GM12878 (cell line): ENCODE data around the gene CLASRP. TPM values are rescaled to one million over a fixed set of nuclear protein-coding genes. Genes with fewer than 3 reads are reported as not detected.
A peak's percentile ranks its signal among the peaks of the same experiment; 100 is the strongest.

Experiments
- ATAC-seq: fragments of 200-7000 bp; cut with Tn5 transposase; 3 replicates; pipeline ENCODE4 v1.9.1; 2020; ENCODE audit warnings: mild to moderate bottlenecking, moderate library complexity
- BruUV-seq: library from RNA; stranded (reverse); fragments of 400-500 nt; replicated peaks from 2 replicates; lab custom pipeline; 2021; lab: Mats Ljungman, UMichigan
- CTCF ChIA-PET: fragments of 300-600 bp; sonication (Branson Sonifier 250); formaldehyde crosslinking; extraction: SDS; loops from one replicate; lab custom pipeline; 2021; ENCODE audit warnings: inconsistent platforms; lab: Yijun Ruan, JAX
- POLR2A ChIA-PET: fragments of 350-600 bp; formaldehyde crosslinking; extraction: SDS; loops from one replicate; lab custom pipeline; 2021; ENCODE audit warnings: inconsistent platforms; lab: Charles Lee
- RAD21 ChIA-PET: fragments of 300-600 bp; sonication (Branson Sonifier 250); formaldehyde crosslinking; loops from one replicate; lab custom pipeline; 2023; ENCODE audit warnings: antibody characterized with exemption; ENCODE audit not compliant: unreplicated experiment; lab: Charles Lee
- SMC1A ChIA-PET: fragments of 300-600 bp; sonication (Branson Sonifier 250); formaldehyde crosslinking; loops from one replicate; lab custom pipeline; 2023; ENCODE audit not compliant: unreplicated experiment, uncharacterized antibody; lab: Charles Lee
- DNase-seq: peaks from one replicate; pipeline ENCODE4 v3.0.0-alpha.2; 2011; ENCODE audit warnings: low read depth, low spot score
- FAIRE-seq: peaks from 3 replicates; lab custom pipeline; 2011; peaks lifted over from hg19 to GRCh38; lab: Jason Lieb, UNC
- H2AFZ ChIP-seq: 2 replicates; pipeline ENCODE4 v1.6.0; 2011; ENCODE audit warnings: low read depth, low read length, control low read depth; ENCODE audit not compliant: control insufficient read depth
- H3K27ac ChIP-seq: 2 replicates; pipeline ENCODE4 v1.5.1; 2011; ENCODE audit warnings: control low read depth; ENCODE audit not compliant: control insufficient read depth, insufficient read depth
- H3K27me3 ChIP-seq, 2 experiments: replicated peaks in 1 of 2; 2 replicates each; pipeline versions ENCODE4 v1.6.0 to v1.6.1; 2011; ENCODE audit warnings: low read length in 1 of 2; ENCODE audit not compliant: control insufficient read depth in 2 of 2, insufficient read depth in 2 of 2
- H3K36me3 ChIP-seq, 2 experiments: 2 replicates each; pipeline ENCODE4 v1.5.1; 2011; ENCODE audit warnings: low read length in 1 of 2; ENCODE audit not compliant: control insufficient read depth in 2 of 2, insufficient read depth in 2 of 2
- H3K4me1 ChIP-seq: 2 replicates; pipeline ENCODE4 v1.6.1; 2011; ENCODE audit warnings: mild to moderate bottlenecking, low read length, moderate library complexity, mixed read lengths; ENCODE audit not compliant: control insufficient read depth, insufficient read depth
- H3K4me2 ChIP-seq: 2 replicates; pipeline ENCODE4 v1.6.0; 2011; ENCODE audit warnings: control low read depth; ENCODE audit not compliant: control insufficient read depth, insufficient read depth
- H3K4me3 ChIP-seq: fragments of 200-600 bp; sonication (generic); 2 replicates; pipeline ENCODE4 v1.5.1; 2016
- H3K79me2 ChIP-seq: 2 replicates; pipeline ENCODE4 v1.6.0; 2011; ENCODE audit warnings: low read length; ENCODE audit not compliant: control insufficient read depth, insufficient read depth
- H3K9ac ChIP-seq: 2 replicates; pipeline ENCODE4 v1.8.0; 2011; ENCODE audit warnings: low read length, control low read depth, mixed read lengths; ENCODE audit not compliant: control insufficient read depth, insufficient read depth
- H3K9me3 ChIP-seq: replicated peaks from 3 replicates; pipeline ENCODE4 v1.5.1; 2011; ENCODE audit warnings: mild to moderate bottlenecking, low read length; ENCODE audit not compliant: control insufficient read depth, insufficient read depth
- H4K20me1 ChIP-seq: 2 replicates; pipeline ENCODE4 v1.6.0; 2011; ENCODE audit not compliant: control insufficient read depth, insufficient read depth
- ATF7 ChIP-seq: fragments of 450-650 bp; IDR thresholded peaks from 2 replicates; pipeline ENCODE4 v1.6.1; 2016; ENCODE audit warnings: low read depth, mild to moderate bottlenecking
- CHD4 ChIP-seq: fragments of 200-600 bp; sonication (generic); IDR thresholded peaks from 2 replicates; pipeline ENCODE4 v1.6.1; 2016; ENCODE audit warnings: mild to moderate bottlenecking
- DPF2 ChIP-seq: fragments of 450-650 bp; IDR thresholded peaks from 2 replicates; pipeline ENCODE4 v1.6.1; 2017; ENCODE audit warnings: mild to moderate bottlenecking
- HDGF ChIP-seq: fragments of 450-650 bp; IDR thresholded peaks from 2 replicates; pipeline ENCODE4 v1.6.1; 2016; ENCODE audit warnings: antibody characterized with exemption
- LARP7 ChIP-seq: fragments of 450-650 bp; IDR thresholded peaks from 2 replicates; pipeline ENCODE4 v1.6.1; 2017; ENCODE audit warnings: mild to moderate bottlenecking
- MTA2 ChIP-seq: fragments of 450-650 bp; IDR thresholded peaks from 2 replicates; pipeline ENCODE4 v1.6.1; 2016; ENCODE audit warnings: low read depth, mild to moderate bottlenecking, moderate library complexity
- NFXL1 ChIP-seq: fragments of 450-650 bp; IDR thresholded peaks from 2 replicates; pipeline ENCODE4 v1.6.1; 2017; ENCODE audit warnings: antibody characterized with exemption, mild to moderate bottlenecking, borderline replicate concordance
- NR2C1 ChIP-seq: fragments of 450-650 bp; IDR thresholded peaks from 2 replicates; pipeline ENCODE4 v1.6.1; 2017; ENCODE audit warnings: antibody characterized with exemption, mild to moderate bottlenecking, moderate library complexity
- RFX5 ChIP-seq: IDR thresholded peaks from 2 replicates; pipeline ENCODE4 v1.6.1; 2011; ENCODE audit warnings: low read depth, low read length, improper control_type of control experiment
- SIN3A ChIP-seq: IDR thresholded peaks from 2 replicates; pipeline ENCODE4 v1.6.1; 2012; ENCODE audit warnings: low read depth, low read length, improper control_type of control experiment
- SMAD1 ChIP-seq: fragments of 450-650 bp; IDR thresholded peaks from 2 replicates; pipeline ENCODE4 v1.6.1; 2018; ENCODE audit warnings: mild to moderate bottlenecking, low read depth; ENCODE audit not compliant: partially characterized antibody
- TCF12 ChIP-seq: IDR thresholded peaks from 2 replicates; pipeline ENCODE4 v1.6.1; 2011; ENCODE audit warnings: low read depth, mild to moderate bottlenecking, low read length
- TCF3 ChIP-seq: IDR thresholded peaks from 2 replicates; pipeline ENCODE4 v1.6.1; 2012; ENCODE audit warnings: low read depth, mild to moderate bottlenecking, low read length, borderline replicate concordance; ENCODE audit not compliant: insufficient read depth
- YBX1 ChIP-seq: fragments of 450-650 bp; IDR thresholded peaks from 2 replicates; pipeline ENCODE4 v1.6.1; 2016; ENCODE audit warnings: antibody characterized with exemption
- ZNF384 ChIP-seq: IDR thresholded peaks from 2 replicates; pipeline ENCODE4 v1.6.1; 2012; ENCODE audit warnings: low read depth, mild to moderate bottlenecking, low read length, improper control_type of control experiment, borderline replicate concordance
- ZNF592 ChIP-seq: fragments of 450-650 bp; IDR thresholded peaks from 2 replicates; pipeline ENCODE4 v1.6.1; 2017; ENCODE audit warnings: mild to moderate bottlenecking, moderate library complexity
- ZZZ3 ChIP-seq: IDR thresholded peaks from 2 replicates; pipeline ENCODE4 v1.6.1; 2011; ENCODE audit warnings: low read depth; ENCODE audit not compliant: control insufficient read depth, insufficient read length
- WGBS: methylation state at CpG from one replicate; pipeline ENCODE4 v1.1.6; 2016; ENCODE audit warnings: low lambda C conversion rate; ENCODE audit not compliant: insufficient replicate concordance, insufficient coverage; ENCODE audit errors: missing lambda C conversion rate; 5-methylcytosine and 5-hydroxymethylcytosine counted together
- in situ Hi-C: fragments of 300-500 bp; cut with MboI; formaldehyde crosslinking; loops from 9 replicates; pipeline ENCODE4 v1.14.3; 2018; ENCODE audit warnings: mixed read lengths
- intact Hi-C: fragments of 100-400 bp; cut with micrococcal nuclease; formaldehyde crosslinking; loops from one replicate; pipeline ENCODE4 v1.14.2; 2022; ENCODE audit not compliant: unreplicated experiment
- polyA plus RNA-seq, 11 experiments: library from polyadenylated mRNA; depleted of rRNA in 4 of 11; unstranded in 6 of 11; stranded (reverse) in 5 of 11; fragments of >200 nt; fragmentation: Nextera tagmentation in 4 of 11; fragmentation: Illumina TruSeq in 1 of 11; extraction: Ambion mirVana in 4 of 11; extraction: Trizol in 1 of 11; gene quantifications; 1 replicate in 1 of 11; 2 replicates in 10 of 11; pipeline versions ENCODE4 v1.2.1 to v1.2.3, GENCODE V29; 2011 to 2016; ENCODE audit warnings: inconsistent platforms in 2 of 11, missing spikeins in 2 of 11, low read depth in 1 of 11
- total RNA-seq, 4 experiments: library from RNA; depleted of rRNA in 3 of 4; stranded (reverse); fragments of >200 nt in 3 of 4; fragmentation: Illumina TruSeq in 1 of 4; extraction: Trizol in 1 of 4; gene quantifications; 2 replicates each; pipeline versions ENCODE4 v1.2.1 to v1.2.3, GENCODE V29; 2013 to 2021
- TF ChIP-seq, protein P1 (sequence below): IDR thresholded peaks from 2 replicates; pipeline ENCODE4 v1.6.1; 2011; ENCODE audit warnings: mild to moderate bottlenecking, low read depth, low read length, moderate library complexity; ENCODE audit not compliant: insufficient replicate concordance

Gene CLASRP
- total and polyA plus RNA-seq, 10 of the 15 experiments (the other 5 are each of a cell fraction or from before 2014, with no cell fraction given) = 0.68 to 75.8 (median 30.2) TPM

- TF ChIP-seq TCF12 (peak; percentile 91; the same call in 1 of the 2 replicates), ATF7 (peak; percentile 80), TCF3 (peak; percentile 43; the same call in 1 of the 2 replicates)
- TF ChIP-seq, protein P1, sequence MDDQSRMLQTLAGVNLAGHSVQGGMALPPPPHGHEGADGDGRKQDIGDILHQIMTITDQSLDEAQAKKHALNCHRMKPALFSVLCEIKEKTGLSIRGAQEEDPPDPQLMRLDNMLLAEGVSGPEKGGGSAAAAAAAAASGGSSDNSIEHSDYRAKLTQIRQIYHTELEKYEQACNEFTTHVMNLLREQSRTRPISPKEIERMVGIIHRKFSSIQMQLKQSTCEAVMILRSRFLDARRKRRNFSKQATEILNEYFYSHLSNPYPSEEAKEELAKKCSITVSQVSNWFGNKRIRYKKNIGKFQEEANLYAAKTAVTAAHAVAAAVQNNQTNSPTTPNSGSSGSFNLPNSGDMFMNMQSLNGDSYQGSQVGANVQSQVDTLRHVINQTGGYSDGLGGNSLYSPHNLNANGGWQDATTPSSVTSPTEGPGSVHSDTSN = peak; percentile 58
These were observed 79.9 kb downstream of the CLASRP start (continued) for GRCh38 chr19:45118591-45119355.

DNA sequence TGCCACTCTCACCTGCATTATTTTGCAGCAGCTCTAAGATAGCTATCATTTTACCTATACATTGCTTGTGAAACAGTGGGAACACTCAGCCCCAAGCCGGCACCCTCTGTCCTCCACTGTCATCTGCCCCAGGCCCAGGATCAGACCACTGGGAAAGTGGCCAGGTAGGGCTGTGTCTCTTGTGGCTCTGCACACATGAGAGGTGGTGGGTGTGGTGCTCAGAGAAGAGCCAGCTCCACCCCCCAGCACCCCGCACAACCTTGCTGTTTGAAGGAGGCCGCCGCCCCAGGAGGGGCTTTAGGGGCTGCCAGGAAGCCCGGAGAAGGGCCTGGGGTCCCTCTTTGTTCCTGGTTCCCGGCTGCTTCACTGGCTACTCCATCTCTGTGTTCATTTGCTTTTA lies 80.7 kb downstream of the CLASRP start:
- DNase-seq = no peak
- 94% methylated on average over 6 of the region's 6 CpGs for WGBS
- intact Hi-C loops (no loop called here), in situ Hi-C loops (no loop called here)
- Histone ChIP-seq H3K79me2 (peaks cover 60% of the 10 kb centered on the region), H3K4me3 (no peak overlapping the region), H3K4me1 (peaks cover 72% of the 10 kb centered on the region), H3K36me3 (peaks cover 0 to 6% of the 10 kb centered on the region in 2 experiments; a peak in 3 of 4 replicates), H3K9ac (no peak overlapping the region), H3K27me3 (no peaks in the 10 kb centered on the region), H2AFZ (no peak overlapping the region), H3K27ac (peak overlapping the region; percentile 66; the same call in 1 of the 2 replicates), H4K20me1 (peaks cover 3% of the 10 kb centered on the region; the same call in 1 of the 2 replicates), H3K4me2 (peak overlapping the region; percentile 81; the same call in 1 of the 2 replicates), H3K9me3 (no peaks in the 10 kb centered on the region)
- CTCF ChIA-PET = interaction anchor here (1.3 to 2.6 kb wide), 5 partner anchors 11 to 359 kb away, joined by 3 to 16 read pairs (median 6); no protein-coding TSS in a partner anchor
- no TSS peak for BruUV-seq
- SMC1A ChIA-PET = interaction anchor here (1.1 to 1.5 kb wide), 4 partner anchors 16 to 59 kb away, joined by 3 to 6 read pairs (median 4); partner anchors contain the start of genes BLOC1S3 and TRAPPC6A
- FAIRE-seq = no peak
- RAD21 ChIA-PET = interaction anchor here (0.7 kb wide), 1 partner anchor 23 kb away, joined by 3 read pairs; no protein-coding TSS in a partner anchor
- no peak for ATAC-seq
- POLR2A ChIA-PET = interaction anchor here (0.5 to 2.9 kb wide), 4 partner anchors 18 to 368 kb away, joined by 4 to 18 read pairs (median 8); partner anchors contain the start of genes BLOC1S3, FOSB and TRAPPC6A
- no peak for TF ChIP-seq SMAD1
- TF ChIP-seq ZZZ3 = no peak
- no peak for TF ChIP-seq RFX5
- TF ChIP-seq LARP7 = no peak
- TF ChIP-seq NR2C1 = no peak
- no peak for TF ChIP-seq SIN3A
- TF ChIP-seq HDGF = no peak
- no peak for TF ChIP-seq NFXL1
- TF ChIP-seq DPF2 = no peak
- no peak for TF ChIP-seq YBX1
- no peak for TF ChIP-seq ZNF592
- TF ChIP-seq ZNF384 = no peak
- no peak for TF ChIP-seq CHD4
- TF ChIP-seq MTA2 = no peak
